OCI-LY1 (cell line): ENCODE results near the gene CCNJL.
"Not testable (repeated sequence)": the region's sequence is repeated elsewhere in the genome, so short reads cannot be mapped to it uniquely, and the experiment has no call there.

Experiments used
- H2AFZ ChIP-seq: fragments of 200-600 bp; sonication (generic), shearing (Covaris generic); 2 replicates; pipeline ENCODE4 v1.6.0; 2014; ENCODE audit warnings: antibody characterized with exemption, mild to moderate bottlenecking, low read length
- H3F3A ChIP-seq: fragments of 200-600 bp; sonication (generic), shearing (Covaris generic); 2 replicates; pipeline ENCODE4 v1.6.0; 2014; ENCODE audit warnings: mild to moderate bottlenecking, antibody characterized with exemption, low read length, moderate library complexity; ENCODE audit not compliant: insufficient read depth
- H3K27ac ChIP-seq: fragments of 200-600 bp; sonication (generic); 2 replicates; pipeline ENCODE4 v1.5.1; 2014; ENCODE audit warnings: low read length, mixed run types, mild to moderate bottlenecking, low read depth; ENCODE audit not compliant: poor library complexity, severe bottlenecking
- H3K27me3 ChIP-seq: fragments of 200-600 bp; sonication (generic); 2 replicates; pipeline ENCODE4 v1.6.0; 2014; ENCODE audit warnings: antibody characterized with exemption, mild to moderate bottlenecking, low read length, moderate library complexity; ENCODE audit not compliant: insufficient read depth
- H3K36me3 ChIP-seq: fragments of 200-600 bp; sonication (generic); 2 replicates; pipeline ENCODE4 v1.6.1; 2014; ENCODE audit warnings: mild to moderate bottlenecking, antibody characterized with exemption, low read length, moderate library complexity, mixed read lengths; ENCODE audit not compliant: insufficient read depth
- H3K4me1 ChIP-seq: fragments of 200-600 bp; sonication (generic); 2 replicates; pipeline ENCODE4 v1.5.1; 2014; ENCODE audit warnings: mild to moderate bottlenecking, low read length, moderate library complexity; ENCODE audit not compliant: insufficient read depth, severe bottlenecking
- H3K4me2 ChIP-seq: fragments of 200-600 bp; sonication (generic), shearing (Covaris generic); 2 replicates; pipeline ENCODE4 v1.6.1; 2014; ENCODE audit warnings: low read length
- H3K4me3 ChIP-seq: fragments of 200-600 bp; sonication (generic); 2 replicates; pipeline ENCODE4 v1.5.1; 2014; ENCODE audit warnings: low read length, low read depth, mild to moderate bottlenecking, mixed read lengths; ENCODE audit not compliant: poor library complexity, severe bottlenecking
- H3K79me2 ChIP-seq: fragments of 200-600 bp; shearing (Covaris generic); 2 replicates; pipeline ENCODE4 v1.6.1; 2016; ENCODE audit warnings: mixed run types, low read length, mixed read lengths; ENCODE audit not compliant: insufficient read depth
- H3K9ac ChIP-seq: fragments of 200-600 bp; sonication (generic), shearing (Covaris generic); 2 replicates; pipeline ENCODE4 v1.6.1; 2014; ENCODE audit warnings: mild to moderate bottlenecking, low read length, mixed read lengths
- H3K9me2 ChIP-seq: fragments of 200-600 bp; sonication (generic), shearing (Covaris generic); 2 replicates; pipeline ENCODE4 v1.6.1; 2014; ENCODE audit warnings: low read depth, mild to moderate bottlenecking, low read length, mixed read lengths
- H3K9me3 ChIP-seq: fragments of 200-600 bp; shearing (Covaris generic); 2 replicates; pipeline ENCODE4 v1.6.1; 2014; ENCODE audit warnings: low read length, mixed read lengths
- H4K20me1 ChIP-seq: fragments of 200-600 bp; sonication (generic), shearing (Covaris generic); 2 replicates; pipeline ENCODE4 v1.6.0; 2016; ENCODE audit warnings: mild to moderate bottlenecking, low read length; ENCODE audit not compliant: insufficient read depth
- EZH2 ChIP-seq: fragments of 200-600 bp; sonication (generic), shearing (Covaris generic); IDR thresholded peaks from 2 replicates; pipeline ENCODE4 v1.8.0; 2017; ENCODE audit warnings: borderline replicate concordance, mixed run types, mild to moderate bottlenecking, antibody characterized with exemption, low read length, moderate library complexity, mixed read lengths
- TF ChIP-seq, protein P1 (sequence below): fragments of 200-600 bp; sonication (generic), shearing (Covaris generic); IDR thresholded peaks from 2 replicates; pipeline ENCODE4 v1.5.1; 2017; ENCODE audit warnings: mild to moderate bottlenecking, antibody characterized with exemption, low read length, moderate library complexity, mixed read lengths

CCNJL gene

DNA sequence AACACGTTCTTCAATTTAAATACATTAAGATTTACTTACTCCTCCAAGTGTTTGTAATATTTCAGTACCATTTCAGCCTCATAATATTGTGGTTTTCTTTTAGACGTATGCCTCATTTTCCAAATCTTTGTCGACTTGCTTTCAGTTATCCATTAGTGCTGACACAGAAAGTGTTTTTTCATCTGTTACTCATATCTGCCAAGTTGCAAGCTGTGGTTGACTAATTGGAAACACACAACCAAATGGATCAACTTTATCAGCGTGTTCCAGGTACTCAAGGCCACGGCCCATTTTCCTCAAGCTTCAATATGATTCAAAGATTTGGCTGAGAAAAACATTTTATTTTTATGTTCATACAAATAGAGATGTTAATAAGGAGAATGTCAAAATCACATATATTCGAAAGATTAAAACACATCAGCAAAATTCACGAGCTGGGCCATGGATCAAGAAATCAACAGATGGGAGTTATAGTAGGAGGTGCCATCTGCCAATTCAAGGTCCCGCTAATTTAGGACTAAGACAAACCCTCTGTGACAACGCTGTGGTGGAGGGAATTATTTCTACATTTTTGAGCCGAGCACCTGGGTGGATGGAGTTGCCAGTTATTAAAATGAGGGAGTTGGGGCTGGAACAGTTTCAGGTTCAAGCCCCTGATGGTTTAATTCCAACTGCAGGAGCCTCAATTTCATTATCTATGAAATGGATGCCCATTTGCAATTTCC lies 27.2 kb upstream of the CCNJL start:
- H3K9me2 ChIP-seq = no peaks in the 10 kb centered on the region
- H3K4me2 ChIP-seq = no peak overlapping the region
- H3K79me2 ChIP-seq = no peaks in the 10 kb centered on the region
- no peaks in the 10 kb centered on the region for H3K4me1 ChIP-seq
- H3K9ac ChIP-seq = no peak overlapping the region
- H3K27ac ChIP-seq = no peak overlapping the region
- no peaks in the 10 kb centered on the region for H4K20me1 ChIP-seq
- TF ChIP-seq EZH2 = no peak
- TF ChIP-seq, protein P1, sequence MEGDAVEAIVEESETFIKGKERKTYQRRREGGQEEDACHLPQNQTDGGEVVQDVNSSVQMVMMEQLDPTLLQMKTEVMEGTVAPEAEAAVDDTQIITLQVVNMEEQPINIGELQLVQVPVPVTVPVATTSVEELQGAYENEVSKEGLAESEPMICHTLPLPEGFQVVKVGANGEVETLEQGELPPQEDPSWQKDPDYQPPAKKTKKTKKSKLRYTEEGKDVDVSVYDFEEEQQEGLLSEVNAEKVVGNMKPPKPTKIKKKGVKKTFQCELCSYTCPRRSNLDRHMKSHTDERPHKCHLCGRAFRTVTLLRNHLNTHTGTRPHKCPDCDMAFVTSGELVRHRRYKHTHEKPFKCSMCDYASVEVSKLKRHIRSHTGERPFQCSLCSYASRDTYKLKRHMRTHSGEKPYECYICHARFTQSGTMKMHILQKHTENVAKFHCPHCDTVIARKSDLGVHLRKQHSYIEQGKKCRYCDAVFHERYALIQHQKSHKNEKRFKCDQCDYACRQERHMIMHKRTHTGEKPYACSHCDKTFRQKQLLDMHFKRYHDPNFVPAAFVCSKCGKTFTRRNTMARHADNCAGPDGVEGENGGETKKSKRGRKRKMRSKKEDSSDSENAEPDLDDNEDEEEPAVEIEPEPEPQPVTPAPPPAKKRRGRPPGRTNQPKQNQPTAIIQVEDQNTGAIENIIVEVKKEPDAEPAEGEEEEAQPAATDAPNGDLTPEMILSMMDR = no peak
- H3F3A ChIP-seq = no peaks in the 10 kb centered on the region
- H3K27me3 ChIP-seq = peaks cover under 1% of the 10 kb centered on the region
- H2AFZ ChIP-seq = no peak overlapping the region
- no peaks in the 10 kb centered on the region for H3K36me3 ChIP-seq
- no peaks in the 10 kb centered on the region for H3K9me3 ChIP-seq
- no peak overlapping the region for H3K4me3 ChIP-seq

GRCh38 chr5:160334716-160335115 lies 22.4 kb upstream of the CCNJL start:
- H4K20me1 ChIP-seq, H3K36me3 ChIP-seq, H3K27me3 ChIP-seq, H3K4me1 ChIP-seq, H3K9ac ChIP-seq, H3K27ac ChIP-seq, H3K4me2 ChIP-seq, H3K9me2 ChIP-seq, H3K4me3 ChIP-seq, H3F3A ChIP-seq, H3K9me3 ChIP-seq, H2AFZ ChIP-seq, H3K79me2 ChIP-seq: not testable (repeated sequence)

GRCh38 chr5:160333721-160334120 lies 21.4 kb upstream of the CCNJL start:
- Histone ChIP-seq H3K4me1 (no peaks in the 10 kb centered on the region), H3K27ac (no peak overlapping the region), H3K79me2 (no peaks in the 10 kb centered on the region), H3K36me3 (no peaks in the 10 kb centered on the region), H3K9ac (no peak overlapping the region), H4K20me1 (no peaks in the 10 kb centered on the region), H3F3A (no peaks in the 10 kb centered on the region), H3K27me3 (0 out of 2 replicates have a peak, but pooled peaks cover 5% of the 10 kb centered on the region), H3K9me3 (no peaks in the 10 kb centered on the region), H3K4me2 (no peak overlapping the region), H2AFZ (no peak overlapping the region), H3K4me3 (no peak overlapping the region), H3K9me2 (no peaks in the 10 kb centered on the region)
- TF ChIP-seq EZH2 = no peak
- TF ChIP-seq, protein P1 = no peak

- Histone ChIP-seq H3K27me3 (0 out of 2 replicates have a peak, but pooled peaks cover 5% of the 10 kb centered on the region), H3K4me2 (no peak overlapping the region), H3K9me2 (no peaks in the 10 kb centered on the region), H3K36me3 (no peaks in the 10 kb centered on the region), H3F3A (no peaks in the 10 kb centered on the region), H3K79me2 (no peaks in the 10 kb centered on the region), H3K4me3 (no peak overlapping the region), H2AFZ (no peak overlapping the region), H3K4me1 (no peaks in the 10 kb centered on the region), H4K20me1 (no peaks in the 10 kb centered on the region), H3K27ac (no peak overlapping the region), H3K9ac (no peak overlapping the region), H3K9me3 (no peaks in the 10 kb centered on the region)
- no peak for TF ChIP-seq EZH2
- TF ChIP-seq, protein P1 = no peak
Observed at GRCh38 chr5:160330212-160330611, 17.8 kb upstream of the CCNJL start.
